SK-N-SH treated with all-trans-retinoic acid at 6 μM for 48 hours (cell line): ENCODE results near the gene SEMA5B.

ENCODE experiments used
- ATAC-seq: fragments of 200-7000 bp; cut with Tn5 transposase; 3 replicates; pipeline ENCODE4 v1.9.1; 2020; ENCODE audit warnings: mild to moderate bottlenecking, moderate library complexity
- ARNTL ChIP-seq: fragments of 450-650 bp; formaldehyde crosslinking; IDR thresholded peaks from 2 replicates; pipeline ENCODE4 v1.5.0; 2020; ENCODE audit warnings: low read depth, mild to moderate bottlenecking, moderate library complexity, borderline replicate concordance
- BACH2 ChIP-seq: fragments of 250-450 bp; sonication (Bioruptor Pico); IDR thresholded peaks from 2 replicates; pipeline ENCODE4 v1.9.0; 2021; ENCODE audit warnings: mild to moderate bottlenecking, borderline replicate concordance
- CREB5 ChIP-seq: fragments of 250-450 bp; sonication (Bioruptor Pico); IDR thresholded peaks from 2 replicates; pipeline ENCODE4 v1.5.1; 2020; ENCODE audit warnings: low read depth, mild to moderate bottlenecking, moderate library complexity
- CSDC2 ChIP-seq: fragments of 250-450 bp; sonication (Bioruptor Pico); IDR thresholded peaks from 2 replicates; pipeline ENCODE4 v1.5.0; 2020; ENCODE audit warnings: mild to moderate bottlenecking, moderate library complexity
- ESRRG ChIP-seq: fragments of 250-450 bp; sonication (Bioruptor Pico); IDR thresholded peaks from 2 replicates; pipeline ENCODE4 v1.6.1; 2021; ENCODE audit warnings: mild to moderate bottlenecking
- GLIS3 ChIP-seq: fragments of 250-450 bp; sonication (Bioruptor Pico); IDR thresholded peaks from 2 replicates; pipeline ENCODE4 v1.5.0; 2020; ENCODE audit warnings: mild to moderate bottlenecking, moderate library complexity
- ISL1 ChIP-seq: fragments of 250-450 bp; sonication (Bioruptor Pico); IDR thresholded peaks from 2 replicates; pipeline ENCODE4 v2.1.2; 2022; ENCODE audit warnings: mild to moderate bottlenecking, moderate library complexity
- OSR1 ChIP-seq: fragments of 250-450 bp; sonication (Bioruptor Pico); IDR thresholded peaks from 2 replicates; pipeline ENCODE4 v1.8.0; 2022; ENCODE audit warnings: moderate library complexity, mild to moderate bottlenecking, inconsistent platforms
- PATZ1 ChIP-seq: fragments of 250-450 bp; sonication (Bioruptor Pico); IDR thresholded peaks from 2 replicates; pipeline ENCODE4 v1.8.0; 2020; ENCODE audit warnings: mild to moderate bottlenecking, moderate library complexity, borderline replicate concordance
- POU6F1 ChIP-seq: fragments of 250-450 bp; sonication (Bioruptor Pico); IDR thresholded peaks from 2 replicates; pipeline ENCODE4 v1.8.0; 2021; ENCODE audit warnings: low read depth, mild to moderate bottlenecking, moderate library complexity, borderline replicate concordance
- PPARA ChIP-seq: fragments of 250-450 bp; sonication (Bioruptor Pico); IDR thresholded peaks from 2 replicates; pipeline ENCODE4 v1.5.0; 2020; ENCODE audit warnings: mild to moderate bottlenecking, borderline replicate concordance
- RARB ChIP-seq: fragments of 250-450 bp; sonication (Bioruptor Pico); IDR thresholded peaks from 2 replicates; pipeline ENCODE4 v1.8.0; 2021; ENCODE audit warnings: mild to moderate bottlenecking, moderate library complexity
- SNAI2 ChIP-seq: fragments of 250-450 bp; sonication (Bioruptor Pico); IDR thresholded peaks from 2 replicates; pipeline ENCODE4 v1.5.0; 2020; ENCODE audit warnings: mild to moderate bottlenecking, moderate library complexity
- TCF4 ChIP-seq: fragments of 250-450 bp; sonication (Bioruptor Pico); IDR thresholded peaks from 2 replicates; pipeline ENCODE4 v1.8.0; 2021; ENCODE audit warnings: mild to moderate bottlenecking, moderate library complexity, borderline replicate concordance
- TOX ChIP-seq: fragments of 250-450 bp; sonication (Bioruptor Pico); IDR thresholded peaks from 2 replicates; pipeline ENCODE4 v1.8.0; 2021; ENCODE audit warnings: mild to moderate bottlenecking, moderate library complexity, borderline replicate concordance
- TSHZ2 ChIP-seq: fragments of 250-450 bp; sonication (Bioruptor Pico); IDR thresholded peaks from 2 replicates; pipeline ENCODE4 v1.5.0; 2020; ENCODE audit warnings: mild to moderate bottlenecking, moderate library complexity
- ZFP3 ChIP-seq: fragments of 250-450 bp; sonication (Bioruptor Pico); IDR thresholded peaks from 2 replicates; pipeline ENCODE4 v1.5.0; 2020; ENCODE audit warnings: mild to moderate bottlenecking, moderate library complexity
- ZFP30 ChIP-seq: fragments of 450-650 bp; formaldehyde crosslinking; IDR thresholded peaks from 2 replicates; pipeline ENCODE4 v1.5.0; 2022; ENCODE audit warnings: mild to moderate bottlenecking, moderate library complexity
- ZNF565 ChIP-seq: fragments of 450-650 bp; formaldehyde crosslinking; conservative IDR thresholded peaks from 2 replicates; pipeline ENCODE4 v1.5.0; 2020; ENCODE audit warnings: low read depth, mild to moderate bottlenecking, moderate library complexity
- ZNF70 ChIP-seq: fragments of 450-650 bp; formaldehyde crosslinking; IDR thresholded peaks from 2 replicates; pipeline ENCODE4 v1.5.0; 2020; ENCODE audit warnings: mild to moderate bottlenecking, moderate library complexity
- ZNF8 ChIP-seq: fragments of 450-650 bp; formaldehyde crosslinking; IDR thresholded peaks from 2 replicates; pipeline ENCODE4 v1.5.0; 2020; ENCODE audit warnings: mild to moderate bottlenecking, moderate library complexity

SEMA5B gene

GRCh38 chr3:122956693-122957455 is 70.7 kb downstream of the SEMA5B start:
- no peak for ATAC-seq
- TF ChIP-seq ZNF565 (CRISPR knock-in tag), result no peak
- no peak for TF ChIP-seq BACH2 (CRISPR knock-in tag)
- no peak for TF ChIP-seq GLIS3
- TF ChIP-seq PPARA (CRISPR knock-in tag), result no peak
- no peak for TF ChIP-seq RARB (CRISPR knock-in tag)
- no peak for TF ChIP-seq ZFP3 (CRISPR knock-in tag)
- TF ChIP-seq TOX (CRISPR knock-in tag), result no peak
- TF ChIP-seq CREB5 (CRISPR knock-in tag), result no peak
- no peak for TF ChIP-seq POU6F1 (CRISPR knock-in tag)
- TF ChIP-seq ISL1 (CRISPR knock-in tag), result no peak
- no peak for TF ChIP-seq PATZ1 (CRISPR knock-in tag)
- TF ChIP-seq TSHZ2, result no peak
- TF ChIP-seq TCF4 (CRISPR knock-in tag), result no peak
- TF ChIP-seq ZNF70, result no peak
- no peak for TF ChIP-seq ESRRG (CRISPR knock-in tag)
- no peak for TF ChIP-seq ARNTL
- no peak for TF ChIP-seq SNAI2
- no peak for TF ChIP-seq CSDC2 (CRISPR knock-in tag)
- no peak for TF ChIP-seq ZNF8 (CRISPR knock-in tag)

- ATAC-seq, result no peak
- no peak for TF ChIP-seq ZFP3 (CRISPR knock-in tag)
- no peak for TF ChIP-seq PPARA (CRISPR knock-in tag)
- TF ChIP-seq ARNTL, result no peak
- TF ChIP-seq TSHZ2, result no peak
- no peak for TF ChIP-seq ZNF565 (CRISPR knock-in tag)
- TF ChIP-seq CSDC2 (CRISPR knock-in tag), result no peak
- no peak for TF ChIP-seq ZNF8 (CRISPR knock-in tag)
- TF ChIP-seq TCF4 (CRISPR knock-in tag), result no peak
- TF ChIP-seq RARB (CRISPR knock-in tag), result no peak
- no peak for TF ChIP-seq PATZ1 (CRISPR knock-in tag)
- TF ChIP-seq OSR1 (CRISPR knock-in tag), result no peak
- TF ChIP-seq TOX (CRISPR knock-in tag), result no peak
- TF ChIP-seq ISL1 (CRISPR knock-in tag), result no peak
- no peak for TF ChIP-seq GLIS3
- no peak for TF ChIP-seq CREB5 (CRISPR knock-in tag)
- TF ChIP-seq ZFP30 (CRISPR knock-in tag), result no peak
Measured at GRCh38 chr3:122955916-122956692, 71.5 kb downstream of the SEMA5B start.
